Measurements from ENCODE around the gene CNPPD1. TPM values are rescaled to one million over a fixed set of nuclear protein-coding genes. Genes with fewer than 3 reads are reported as not detected.

Gene CNPPD1
- total RNA-seq, 1 donor from 2014 or later: 32.2 TPM

GRCh38 chr2:219163156-219163555 lies 13.6 kb downstream of the CNPPD1 start:
- H3K9me3 ChIP-seq: no peaks in the 10 kb centered on the region
- no peak overlapping the region for H3K4me3 ChIP-seq
- intact Hi-C loops (cut with DNase I): loop anchor here (10.0 kb wide), 1 partner anchor 222 kb away; the partner anchor contains the start of gene DNPEP
- no peak for TF ChIP-seq POLR2A (IDR thresholded peaks at IDR 0.05)
- TF ChIP-seq CTCF (IDR thresholded peaks at IDR 0.05): no peak
- no peak for TF ChIP-seq POLR2AphosphoS5 (IDR thresholded peaks at IDR 0.05; ENCODE audit: insufficient read depth in 1 of 2, low read depth in 1 of 2)
- DNase-seq (ENCODE audit: extremely low spot score in 2 of 2): no peak
- no peak overlapping the region for H3K27ac ChIP-seq
- H3K36me3 ChIP-seq: no peaks in the 10 kb centered on the region
- peaks cover 20% of the 10 kb centered on the region for H3K4me1 ChIP-seq
- no peaks in the 10 kb centered on the region for H3K27me3 ChIP-seq

DNA sequence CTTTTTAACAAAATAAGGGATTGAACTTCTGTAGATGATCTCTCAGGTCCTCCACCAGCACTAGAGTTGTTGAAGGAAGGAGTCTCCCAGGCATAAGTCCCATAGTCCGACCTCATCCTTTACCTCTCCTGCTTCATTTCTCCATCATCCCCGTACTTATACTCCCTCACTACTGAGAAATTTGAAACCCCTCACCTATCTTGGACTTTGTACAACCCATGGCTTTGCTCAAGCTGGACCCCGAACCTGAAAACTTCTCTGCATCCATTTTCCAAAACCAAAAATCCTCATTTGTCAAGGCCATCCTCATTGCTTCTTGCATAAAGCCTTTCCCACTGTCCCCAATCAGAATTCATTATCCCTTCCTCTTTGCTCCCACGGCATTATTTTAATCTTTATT lies 15.6 kb downstream of the CNPPD1 start:
- no peak for DNase-seq (ENCODE audit: extremely low spot score in 2 of 2)
- TF ChIP-seq POLR2AphosphoS5 (IDR thresholded peaks at IDR 0.05; ENCODE audit: insufficient read depth in 1 of 2, low read depth in 1 of 2): no peak
- Histone ChIP-seq H3K36me3 (peaks cover 0 to 6% of the 10 kb centered on the region in 2 donors), H3K9me3 (no peaks in the 10 kb centered on the region), H3K4me1 (peaks cover 20% of the 10 kb centered on the region), H3K4me3 (peak overlapping the region; percentile 63 to 65), H3K27ac (peak overlapping the region; percentile 96), H3K27me3 (no peaks in the 10 kb centered on the region)
- intact Hi-C loops (cut with DNase I): loop anchor here (10.0 kb wide), 1 partner anchor 224 kb away; the partner anchor contains the start of gene DNPEP

GRCh38 chr2:219160186-219161017 lies 16.3 kb downstream of the CNPPD1 start, which contains the start of gene NHEJ1:
NHEJ1 (minus strand) TSS chr2:219160815; CDS start chr2:219158362, 2,453 bp downstream.
- intact Hi-C loops (cut with DNase I): loop anchor here (10.0 kb wide), 1 partner anchor 224 kb away; the partner anchor contains the start of gene DNPEP
- Histone ChIP-seq H3K36me3 (peaks cover 0 to 12% of the 10 kb centered on the region in 2 donors), H3K9me3 (no peaks in the 10 kb centered on the region), H3K27ac (peak within 1 kb of the TSS; percentile 96), H3K4me3 (peak within 1 kb of the TSS; percentile 63 to 65), H3K4me1 (peaks cover 20% of the 10 kb centered on the region), H3K27me3 (no peaks in the 10 kb centered on the region)
- TF ChIP-seq POLR2AphosphoS5 (IDR thresholded peaks at IDR 0.05; ENCODE audit: insufficient read depth in 1 of 2, low read depth in 1 of 2) (peak; percentile 25 to 93), POLR2A (IDR thresholded peaks at IDR 0.05) (peak in 1 of 2 donors; percentile 46), CTCF (IDR thresholded peaks at IDR 0.05) (peak; percentile 93 to 100 (median 97))
- peak; percentile 97 to 98 for DNase-seq (ENCODE audit: extremely low spot score in 2 of 2)

DNA sequence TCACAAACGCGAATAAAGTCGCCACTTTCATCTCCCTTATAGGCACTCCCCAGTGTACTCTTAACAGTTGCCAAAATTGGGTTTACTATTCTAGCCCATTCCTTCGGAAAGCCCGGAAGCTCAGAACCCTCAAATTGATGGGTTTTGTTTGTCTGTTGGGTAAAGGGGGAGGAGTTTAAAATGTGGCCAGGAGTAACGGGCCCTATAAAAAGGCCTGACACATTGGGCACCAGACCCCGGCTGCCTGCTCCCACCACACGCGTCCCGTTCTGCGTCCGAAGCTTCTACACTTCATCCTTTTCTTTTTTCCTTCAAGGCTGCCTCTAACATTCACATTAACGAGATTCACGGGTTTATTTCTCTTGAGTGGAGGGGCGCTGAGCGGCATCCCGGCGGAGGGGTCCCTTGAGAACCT lies 16.9 kb downstream of the CNPPD1 start:
- H3K27me3 ChIP-seq: no peaks in the 10 kb centered on the region
- H3K4me1 ChIP-seq: peaks cover 20% of the 10 kb centered on the region
- peaks cover 0 to 12% of the 10 kb centered on the region in 2 donors for H3K36me3 ChIP-seq
- intact Hi-C loops (cut with DNase I): loop anchor here (10.0 kb wide), 4 partner anchors 105 to 225 kb away; partner anchors contain the start of genes DNPEP and FEV
- H3K27ac ChIP-seq: peak overlapping the region; percentile 96
- TF ChIP-seq CTCF (IDR thresholded peaks at IDR 0.05): no peak
- no peak for TF ChIP-seq POLR2AphosphoS5 (IDR thresholded peaks at IDR 0.05; ENCODE audit: insufficient read depth in 1 of 2, low read depth in 1 of 2)
- no peak for TF ChIP-seq POLR2A (IDR thresholded peaks at IDR 0.05)
- no peak for DNase-seq (ENCODE audit: extremely low spot score in 2 of 2)
- H3K9me3 ChIP-seq: no peaks in the 10 kb centered on the region
- peak overlapping the region; percentile 63 to 65 for H3K4me3 ChIP-seq

DNA sequence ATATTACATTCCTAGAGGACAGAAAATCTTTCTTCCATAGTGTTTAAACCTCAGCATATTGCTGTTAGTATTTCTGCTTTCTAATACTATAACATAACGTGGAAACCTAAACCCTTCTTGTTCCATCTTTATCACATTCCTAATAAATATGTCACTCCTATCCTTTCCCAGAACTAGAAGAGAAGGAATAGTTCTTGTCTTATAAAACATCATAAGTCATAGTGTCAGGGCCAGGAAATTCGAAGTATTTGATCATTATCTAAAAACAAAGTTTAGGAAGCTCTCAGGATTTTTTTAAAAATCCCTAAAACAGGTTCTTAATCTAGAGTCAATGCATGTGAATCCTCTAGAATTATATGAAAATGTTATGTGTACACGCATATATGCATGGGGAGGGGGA lies 18.1 kb downstream of the CNPPD1 start:
- intact Hi-C loops (cut with DNase I): loop anchor here (10.0 kb wide), 3 partner anchors 104 to 174 kb away; partner anchors contain the start of gene FEV
- Histone ChIP-seq H3K36me3 (peaks cover 0 to 12% of the 10 kb centered on the region in 2 donors), H3K27me3 (no peaks in the 10 kb centered on the region), H3K9me3 (no peaks in the 10 kb centered on the region), H3K4me3 (no peak overlapping the region), H3K4me1 (peaks cover 20% of the 10 kb centered on the region), H3K27ac (no peak overlapping the region)
- TF ChIP-seq POLR2A (IDR thresholded peaks at IDR 0.05) (no peak), POLR2AphosphoS5 (IDR thresholded peaks at IDR 0.05; ENCODE audit: insufficient read depth in 1 of 2, low read depth in 1 of 2) (no peak), CTCF (IDR thresholded peaks at IDR 0.05) (no peak)
- no peak for DNase-seq (ENCODE audit: extremely low spot score in 2 of 2)
